H1 (cell line): ENCODE results near the gene CCDC7. TPM values are rescaled to one million over a fixed set of nuclear protein-coding genes. Genes with fewer than 3 reads are reported as not detected.
A peak's percentile ranks its signal among the peaks of the same experiment; 100 is the strongest.

ENCODE experiments used
- ASH2L ChIP-seq: fragments of 200-600, 300-600 bp; sonication (generic); IDR thresholded peaks from one replicate; pipeline ENCODE4 v1.7.1; 2017; ENCODE audit warnings: low read length
- CBX8 ChIP-seq: fragments of 300-800, 300-1000 bp; sonication (generic); IDR thresholded peaks from 2 replicates; pipeline ENCODE4 v1.7.1; 2016; ENCODE audit warnings: low read depth, low read length, borderline replicate concordance
- CREB1 ChIP-seq: IDR thresholded peaks from 2 replicates; pipeline ENCODE4 v1.6.1; 2012; ENCODE audit warnings: inconsistent platforms
- EP300 ChIP-seq, 2 experiments: IDR thresholded peaks; 1 replicate in 1 of 2; 2 replicates in 1 of 2; pipeline ENCODE4 v1.6.1; 2011 to 2012; ENCODE audit warnings: low read depth in 2 of 2, low read length in 2 of 2, mild to moderate bottlenecking in 2 of 2, borderline replicate concordance in 1 of 2, inconsistent platforms in 1 of 2, moderate library complexity in 1 of 2
- FOSL1 ChIP-seq: IDR thresholded peaks from 2 replicates; pipeline ENCODE4 v1.6.1; 2011; ENCODE audit warnings: mild to moderate bottlenecking, low read depth, low read length, moderate library complexity; ENCODE audit not compliant: insufficient read depth
- GABPA ChIP-seq: IDR thresholded peaks from 2 replicates; pipeline ENCODE4 v1.6.1; 2011; ENCODE audit warnings: mild to moderate bottlenecking, low read length, moderate library complexity, borderline replicate concordance; ENCODE audit not compliant: insufficient read depth
- GTF2F1 ChIP-seq: IDR thresholded peaks from 2 replicates; pipeline ENCODE4 v1.6.1; 2012; ENCODE audit warnings: low read depth, low read length, improper control_type of control experiment, borderline replicate concordance
- KDM4A ChIP-seq: IDR thresholded peaks from one replicate; pipeline ENCODE4 v1.7.1; 2012; ENCODE audit warnings: low read depth, mild to moderate bottlenecking, moderate library complexity, low read length, inconsistent platforms; ENCODE audit not compliant: severe bottlenecking
- MAFK ChIP-seq: IDR thresholded peaks from 2 replicates; pipeline ENCODE4 v1.6.1; 2012; ENCODE audit warnings: low read depth, mild to moderate bottlenecking, improper control_type of control experiment, low read length
- RBBP5 ChIP-seq: IDR thresholded peaks from 2 replicates; pipeline ENCODE4 v1.7.1; 2012; ENCODE audit warnings: low read depth, mild to moderate bottlenecking, inconsistent platforms, low read length, moderate library complexity, borderline replicate concordance
- RNF2 ChIP-seq: fragments of 200-900, 300-1000 bp; sonication (generic); IDR thresholded peaks from 2 replicates; pipeline ENCODE4 v1.7.1; 2016; ENCODE audit warnings: borderline replicate concordance, low read depth, mild to moderate bottlenecking, antibody characterized with exemption, low read length; ENCODE audit not compliant: poor library complexity, severe bottlenecking; ENCODE audit errors: missing control alignments
- SAP30 ChIP-seq: fragments of 300-600 bp; sonication (generic); IDR thresholded peaks from 2 replicates; pipeline ENCODE4 v1.7.1; 2012; ENCODE audit warnings: low read length, moderate library complexity, mild to moderate bottlenecking, inconsistent platforms; ENCODE audit not compliant: insufficient read depth, insufficient replicate concordance
- SIN3A ChIP-seq, 2 experiments: IDR thresholded peaks in 1 of 2; conservative IDR thresholded peaks in 1 of 2; 2 replicates each; pipeline ENCODE4 v1.6.1; 2011 to 2012; ENCODE audit warnings: low read length in 2 of 2, improper control_type of control experiment in 1 of 2, low read depth in 1 of 2, mild to moderate bottlenecking in 1 of 2
- TAF1 ChIP-seq: IDR thresholded peaks from 2 replicates; pipeline ENCODE4 v1.6.1; 2011; ENCODE audit warnings: mild to moderate bottlenecking, low read depth, low read length
- TAF7 ChIP-seq: optimal IDR thresholded peaks from 2 replicates; pipeline ENCODE3; 2011; ENCODE audit warnings: low read depth, mild to moderate bottlenecking, inconsistent platforms, low read length, moderate library complexity, borderline replicate concordance
- TBP ChIP-seq: IDR thresholded peaks from 2 replicates; pipeline ENCODE4 v1.6.1; 2011; ENCODE audit warnings: low read depth, low read length, improper control_type of control experiment
- ZNF274 ChIP-seq: IDR thresholded peaks from 2 replicates; pipeline ENCODE4 v1.7.0; 2012; ENCODE audit warnings: low read length, borderline replicate concordance; ENCODE audit errors: extremely low read depth
- polyA plus RNA-seq, 7 experiments: library from polyadenylated mRNA; depleted of rRNA in 3 of 7; stranded (reverse) in 5 of 7; unstranded in 2 of 7; fragments of >200 nt in 5 of 7; fragments of 200-250 nt in 2 of 7; gene quantifications; 1 replicate in 5 of 7; 2 replicates in 1 of 7; 4 replicates in 1 of 7; pipeline versions ENCODE4 v1.2.1 to v1.2.3, GENCODE V29; 2011 to 2013; ENCODE audit warnings: missing spikeins in 2 of 7, mixed read lengths in 2 of 7
- total RNA-seq: library from RNA; stranded (reverse); fragmentation: NEBNext Ultra II Directional; extraction: Animal tissue kit (Norgen Biotek cat#: 25700); gene quantifications from 2 replicates; pipeline ENCODE4 v1.2.1, GENCODE V29; 2021
- TF ChIP-seq, protein P1 (sequence below), 3 experiments: IDR thresholded peaks; 1 replicate in 2 of 3; 2 replicates in 1 of 3; pipeline versions ENCODE4 v1.5.1 to v1.6.1; 2011; ENCODE audit warnings: low read length in 3 of 3, mild to moderate bottlenecking in 3 of 3, inconsistent platforms in 2 of 3, low read depth in 1 of 3, moderate library complexity in 1 of 3; ENCODE audit not compliant: insufficient read depth in 1 of 3; ENCODE audit errors: control extremely low read depth in 1 of 3
- TF ChIP-seq, protein P2 (sequence below): IDR thresholded peaks from 2 replicates; pipeline ENCODE4 v1.6.1; 2012; ENCODE audit warnings: inconsistent platforms

The CCDC7 gene
- total and polyA plus RNA-seq, 2 of the 8 experiments (the other 6 are each of a cell fraction or from before 2014, with no cell fraction given) = 0.18 to 0.74 TPM

DNA sequence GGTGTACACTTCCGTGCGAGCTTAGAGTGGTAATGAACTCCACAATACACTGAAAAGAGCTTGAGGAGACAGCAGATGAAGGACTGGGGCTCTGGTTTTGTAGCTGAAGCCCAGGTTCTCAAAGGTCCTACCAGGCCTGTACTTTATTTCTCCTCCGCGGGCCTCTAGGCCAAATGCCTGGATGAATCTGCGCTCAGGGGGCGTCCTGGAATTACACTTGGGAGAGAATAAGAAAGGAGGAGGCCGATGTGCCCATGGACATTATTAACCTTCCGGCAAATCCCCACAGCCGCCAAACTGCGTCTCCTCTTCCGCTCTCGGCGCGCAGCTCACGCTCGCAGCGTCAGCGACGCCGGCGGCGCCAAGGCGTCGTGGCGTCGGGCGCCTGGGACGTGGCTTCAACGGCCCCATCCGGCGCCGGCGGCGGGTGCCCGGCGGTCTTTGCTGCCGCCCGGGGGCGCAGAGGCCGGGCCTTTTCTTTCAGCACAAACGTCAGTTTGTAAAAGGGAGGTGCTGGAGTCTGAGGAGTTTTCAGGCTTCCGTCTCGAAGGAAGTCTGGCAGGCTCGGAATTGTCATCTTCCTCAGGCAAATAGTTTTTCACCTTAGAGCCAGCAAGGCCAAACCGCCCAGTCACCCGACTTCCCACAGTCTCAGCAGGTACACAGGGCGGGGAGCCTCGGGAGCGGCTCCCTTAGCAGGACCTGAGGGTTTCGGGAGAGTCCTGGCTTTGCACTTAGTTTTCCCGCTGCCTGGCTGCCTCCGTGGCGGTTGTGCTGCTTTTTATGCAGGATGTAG is at the start of gene CCDC7 (continued):
- peak in 1 of 2 experiments; percentile 48; a peak in 1 of 3 replicates for TF ChIP-seq EP300 (IDR thresholded peaks at IDR 0.05; ENCODE audit: borderline replicate concordance in 1 of 2, low read depth in 2 of 2, low read length in 2 of 2)
- TF ChIP-seq, protein P1, sequence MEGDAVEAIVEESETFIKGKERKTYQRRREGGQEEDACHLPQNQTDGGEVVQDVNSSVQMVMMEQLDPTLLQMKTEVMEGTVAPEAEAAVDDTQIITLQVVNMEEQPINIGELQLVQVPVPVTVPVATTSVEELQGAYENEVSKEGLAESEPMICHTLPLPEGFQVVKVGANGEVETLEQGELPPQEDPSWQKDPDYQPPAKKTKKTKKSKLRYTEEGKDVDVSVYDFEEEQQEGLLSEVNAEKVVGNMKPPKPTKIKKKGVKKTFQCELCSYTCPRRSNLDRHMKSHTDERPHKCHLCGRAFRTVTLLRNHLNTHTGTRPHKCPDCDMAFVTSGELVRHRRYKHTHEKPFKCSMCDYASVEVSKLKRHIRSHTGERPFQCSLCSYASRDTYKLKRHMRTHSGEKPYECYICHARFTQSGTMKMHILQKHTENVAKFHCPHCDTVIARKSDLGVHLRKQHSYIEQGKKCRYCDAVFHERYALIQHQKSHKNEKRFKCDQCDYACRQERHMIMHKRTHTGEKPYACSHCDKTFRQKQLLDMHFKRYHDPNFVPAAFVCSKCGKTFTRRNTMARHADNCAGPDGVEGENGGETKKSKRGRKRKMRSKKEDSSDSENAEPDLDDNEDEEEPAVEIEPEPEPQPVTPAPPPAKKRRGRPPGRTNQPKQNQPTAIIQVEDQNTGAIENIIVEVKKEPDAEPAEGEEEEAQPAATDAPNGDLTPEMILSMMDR (IDR thresholded peaks at IDR 0.05; ENCODE audit: control extremely low read depth in 1 of 3, insufficient read depth in 1 of 3, low read depth in 1 of 3, low read length in 3 of 3) = peak in 2 of 3 experiments; percentile 18 to 29; a peak in 3 of 4 replicates
- peak; percentile 95 for TF ChIP-seq RBBP5
- no peak for TF ChIP-seq GABPA
- TF ChIP-seq, protein P2, sequence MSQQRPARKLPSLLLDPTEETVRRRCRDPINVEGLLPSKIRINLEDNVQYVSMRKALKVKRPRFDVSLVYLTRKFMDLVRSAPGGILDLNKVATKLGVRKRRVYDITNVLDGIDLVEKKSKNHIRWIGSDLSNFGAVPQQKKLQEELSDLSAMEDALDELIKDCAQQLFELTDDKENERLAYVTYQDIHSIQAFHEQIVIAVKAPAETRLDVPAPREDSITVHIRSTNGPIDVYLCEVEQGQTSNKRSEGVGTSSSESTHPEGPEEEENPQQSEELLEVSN = peak; percentile 53
- peak; percentile 77 for TF ChIP-seq SAP30
- TF ChIP-seq SIN3A (conservative IDR thresholded peaks at IDR 0.05 in 1 of 2, IDR thresholded peaks at IDR 0.05 in 1 of 2; ENCODE audit: low read depth in 1 of 2, low read length in 2 of 2) = peak; percentile 43 to 68; a peak in 2 of 4 replicates
- peak; percentile 83 for TF ChIP-seq ASH2L
- 0 out of 2 replicates have a peak, but pooled peaks have one; percentile 36 for TF ChIP-seq FOSL1
- TF ChIP-seq TAF1 = peak; percentile 81
- TF ChIP-seq TBP = peak; percentile 95
- TF ChIP-seq KDM4A = peak; percentile 71
- no peak for TF ChIP-seq MAFK
- TF ChIP-seq CREB1 = peak; percentile 83
- TF ChIP-seq TAF7 = no peak
- TF ChIP-seq GTF2F1 = no peak
- no peak for TF ChIP-seq CBX8
- no peak for TF ChIP-seq RNF2
- no peak for TF ChIP-seq ZNF274
